ENCODE data around the gene CBLN3.

GRCh38 chr14:24441904-24442239 is 12.4 kb upstream of the CBLN3 start:
- TF ChIP-seq, protein P1, sequence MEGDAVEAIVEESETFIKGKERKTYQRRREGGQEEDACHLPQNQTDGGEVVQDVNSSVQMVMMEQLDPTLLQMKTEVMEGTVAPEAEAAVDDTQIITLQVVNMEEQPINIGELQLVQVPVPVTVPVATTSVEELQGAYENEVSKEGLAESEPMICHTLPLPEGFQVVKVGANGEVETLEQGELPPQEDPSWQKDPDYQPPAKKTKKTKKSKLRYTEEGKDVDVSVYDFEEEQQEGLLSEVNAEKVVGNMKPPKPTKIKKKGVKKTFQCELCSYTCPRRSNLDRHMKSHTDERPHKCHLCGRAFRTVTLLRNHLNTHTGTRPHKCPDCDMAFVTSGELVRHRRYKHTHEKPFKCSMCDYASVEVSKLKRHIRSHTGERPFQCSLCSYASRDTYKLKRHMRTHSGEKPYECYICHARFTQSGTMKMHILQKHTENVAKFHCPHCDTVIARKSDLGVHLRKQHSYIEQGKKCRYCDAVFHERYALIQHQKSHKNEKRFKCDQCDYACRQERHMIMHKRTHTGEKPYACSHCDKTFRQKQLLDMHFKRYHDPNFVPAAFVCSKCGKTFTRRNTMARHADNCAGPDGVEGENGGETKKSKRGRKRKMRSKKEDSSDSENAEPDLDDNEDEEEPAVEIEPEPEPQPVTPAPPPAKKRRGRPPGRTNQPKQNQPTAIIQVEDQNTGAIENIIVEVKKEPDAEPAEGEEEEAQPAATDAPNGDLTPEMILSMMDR (IDR thresholded peaks at IDR 0.05): no peak
- no peak for TF ChIP-seq POLR2A (IDR thresholded peaks at IDR 0.05)
- TF ChIP-seq POLR2AphosphoS5 (IDR thresholded peaks at IDR 0.05): no peak
- TF ChIP-seq EP300 (IDR thresholded peaks at IDR 0.05): no peak

Measured in stomach (tissue), 4 donors.